Hepatocyte (in vitro differentiated cells): Measurements from ENCODE around the gene COCH. TPM values are rescaled to one million over a fixed set of nuclear protein-coding genes. Genes with fewer than 3 reads are reported as not detected.
A peak's percentile ranks its signal among the peaks of the same experiment; 100 is the strongest.

Source experiments
- DNase-seq: peaks from one replicate; pipeline ENCODE4 v3.0.0-alpha.2; 2016; ENCODE audit warnings: low spot score
- H2AFZ ChIP-seq: fragments of 200-600 bp; sonication (generic); 2 replicates; pipeline ENCODE4 v1.6.0; 2016; ENCODE audit warnings: antibody characterized with exemption, mild to moderate bottlenecking
- H3K27ac ChIP-seq: fragments of 200-600 bp; sonication (generic); 2 replicates; pipeline ENCODE4 v1.5.1; 2016; ENCODE audit warnings: mild to moderate bottlenecking
- H3K27me3 ChIP-seq: fragments of 200-600 bp; sonication (generic); 2 replicates; pipeline ENCODE4 v1.6.1; 2016
- H3K36me3 ChIP-seq: fragments of 200-600 bp; sonication (generic); replicated peaks from 2 replicates; pipeline ENCODE4 v1.5.1; 2016; ENCODE audit warnings: low read depth; ENCODE audit not compliant: insufficient read depth
- H3K4me1 ChIP-seq: fragments of 200-600 bp; sonication (generic); 2 replicates; pipeline ENCODE4 v1.5.1; 2016; ENCODE audit warnings: mild to moderate bottlenecking, moderate library complexity; ENCODE audit not compliant: insufficient read depth
- H3K4me2 ChIP-seq: fragments of 200-600 bp; sonication (generic); 2 replicates; pipeline ENCODE4 v1.6.0; 2016
- H3K4me3 ChIP-seq: fragments of 200-600 bp; sonication (generic); 2 replicates; pipeline ENCODE4 v1.5.1; 2016; ENCODE audit warnings: mild to moderate bottlenecking
- H3K79me2 ChIP-seq: fragments of 200-600 bp; sonication (generic); 2 replicates; pipeline ENCODE4 v1.6.0; 2017; ENCODE audit warnings: mild to moderate bottlenecking
- H3K9me2 ChIP-seq: fragments of 200-600 bp; sonication (generic); replicated peaks from 2 replicates; pipeline ENCODE4 v1.6.0; 2017; ENCODE audit warnings: mild to moderate bottlenecking; ENCODE audit not compliant: insufficient read depth
- H3K9me3 ChIP-seq: fragments of 200-600 bp; sonication (generic); 2 replicates; pipeline ENCODE4 v1.5.1; 2016; ENCODE audit warnings: low read depth, mild to moderate bottlenecking
- H4K20me1 ChIP-seq: fragments of 200-600 bp; sonication (generic); 2 replicates; pipeline ENCODE4 v1.6.0; 2016; ENCODE audit warnings: mild to moderate bottlenecking; ENCODE audit not compliant: insufficient read depth, poor library complexity, severe bottlenecking
- EZH2 ChIP-seq: fragments of 200-600 bp; sonication (generic); IDR thresholded peaks from 2 replicates; pipeline ENCODE4 v1.6.1; 2016; ENCODE audit warnings: antibody characterized with exemption, mild to moderate bottlenecking, borderline replicate concordance
- EZH2phosphoT487 ChIP-seq: fragments of 200-600 bp; sonication (generic); IDR thresholded peaks from one replicate; pipeline ENCODE4 v1.6.1; 2018; ENCODE audit warnings: antibody characterized with exemption, mild to moderate bottlenecking, low read depth, moderate library complexity; ENCODE audit not compliant: unreplicated experiment, severe bottlenecking
- WGBS: methylation state at CpG from one replicate; pipeline ENCODE4 v1.1.6; 2016; ENCODE audit warnings: low lambda C conversion rate; ENCODE audit errors: missing lambda C conversion rate; 5-methylcytosine and 5-hydroxymethylcytosine counted together
- polyA plus RNA-seq: library from polyadenylated mRNA; unstranded; fragments of >200 nt; fragmentation: Nextera tagmentation; extraction: Ambion mirVana; gene quantifications from 2 replicates; pipeline ENCODE4 v1.2.1, GENCODE V29; 2016
- total RNA-seq: library from RNA; depleted of rRNA; stranded (reverse); fragments of >200 nt; gene quantifications from 2 replicates; pipeline ENCODE4 v1.2.3, GENCODE V29; 2014
- TF ChIP-seq, protein P1 (sequence below): fragments of 200-600 bp; sonication (generic); IDR thresholded peaks from 2 replicates; pipeline ENCODE4 v1.5.1; 2016; ENCODE audit warnings: antibody characterized with exemption, mild to moderate bottlenecking; ENCODE audit not compliant: poor library complexity

COCH gene
- total and polyA plus RNA-seq, 2 experiments from 2014 or later = 2.0 to 3.3 TPM

DNA sequence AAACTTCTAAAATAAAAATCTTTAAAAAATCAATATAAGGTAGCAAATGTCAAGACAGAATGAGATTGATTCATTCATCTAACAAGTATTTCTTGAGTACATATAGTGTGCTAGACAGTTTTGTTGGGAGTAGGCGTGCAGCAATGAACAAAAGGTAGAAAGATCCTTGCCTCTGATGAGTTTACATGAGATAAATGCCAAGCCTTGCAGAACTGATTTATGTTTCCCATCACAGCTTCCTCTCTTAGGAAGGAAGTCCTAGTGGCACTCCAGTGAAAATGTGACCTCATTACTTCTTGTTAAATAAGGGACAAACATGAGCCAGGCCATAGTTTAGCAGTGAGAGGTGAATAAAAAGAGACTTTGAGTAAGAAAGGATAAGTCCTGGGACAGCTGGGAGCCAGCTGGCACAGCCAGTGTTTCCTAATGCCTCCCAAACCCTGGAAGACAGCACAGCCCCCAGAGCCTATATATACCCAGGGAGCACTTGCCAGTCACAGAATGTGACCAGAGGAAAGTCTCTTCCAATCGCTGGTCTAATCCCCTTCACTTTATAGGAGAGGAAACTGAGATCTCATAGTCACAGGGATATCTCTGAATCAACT is 4.7 kb upstream of the COCH start:
- H3K27ac ChIP-seq = no peak overlapping the region
- no peaks in the 10 kb centered on the region for H3K9me3 ChIP-seq
- no peak overlapping the region for H2AFZ ChIP-seq
- DNase-seq = no peak
- H3K36me3 ChIP-seq = no peaks in the 10 kb centered on the region
- H3K4me3 ChIP-seq = no peak overlapping the region
- H3K4me2 ChIP-seq = no peak overlapping the region
- H3K79me2 ChIP-seq = no peaks in the 10 kb centered on the region
- TF ChIP-seq EZH2 (no peak), EZH2phosphoT487 (no peak)
- TF ChIP-seq, protein P1, sequence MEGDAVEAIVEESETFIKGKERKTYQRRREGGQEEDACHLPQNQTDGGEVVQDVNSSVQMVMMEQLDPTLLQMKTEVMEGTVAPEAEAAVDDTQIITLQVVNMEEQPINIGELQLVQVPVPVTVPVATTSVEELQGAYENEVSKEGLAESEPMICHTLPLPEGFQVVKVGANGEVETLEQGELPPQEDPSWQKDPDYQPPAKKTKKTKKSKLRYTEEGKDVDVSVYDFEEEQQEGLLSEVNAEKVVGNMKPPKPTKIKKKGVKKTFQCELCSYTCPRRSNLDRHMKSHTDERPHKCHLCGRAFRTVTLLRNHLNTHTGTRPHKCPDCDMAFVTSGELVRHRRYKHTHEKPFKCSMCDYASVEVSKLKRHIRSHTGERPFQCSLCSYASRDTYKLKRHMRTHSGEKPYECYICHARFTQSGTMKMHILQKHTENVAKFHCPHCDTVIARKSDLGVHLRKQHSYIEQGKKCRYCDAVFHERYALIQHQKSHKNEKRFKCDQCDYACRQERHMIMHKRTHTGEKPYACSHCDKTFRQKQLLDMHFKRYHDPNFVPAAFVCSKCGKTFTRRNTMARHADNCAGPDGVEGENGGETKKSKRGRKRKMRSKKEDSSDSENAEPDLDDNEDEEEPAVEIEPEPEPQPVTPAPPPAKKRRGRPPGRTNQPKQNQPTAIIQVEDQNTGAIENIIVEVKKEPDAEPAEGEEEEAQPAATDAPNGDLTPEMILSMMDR = no peak
- no peaks in the 10 kb centered on the region for H3K9me2 ChIP-seq
- WGBS = 71% methylated on average over 2 of the region's 2 CpGs
- peaks cover 6% of the 10 kb centered on the region for H3K4me1 ChIP-seq
- peaks cover 23% of the 10 kb centered on the region for H3K27me3 ChIP-seq
- H4K20me1 ChIP-seq = no peaks in the 10 kb centered on the region

DNA sequence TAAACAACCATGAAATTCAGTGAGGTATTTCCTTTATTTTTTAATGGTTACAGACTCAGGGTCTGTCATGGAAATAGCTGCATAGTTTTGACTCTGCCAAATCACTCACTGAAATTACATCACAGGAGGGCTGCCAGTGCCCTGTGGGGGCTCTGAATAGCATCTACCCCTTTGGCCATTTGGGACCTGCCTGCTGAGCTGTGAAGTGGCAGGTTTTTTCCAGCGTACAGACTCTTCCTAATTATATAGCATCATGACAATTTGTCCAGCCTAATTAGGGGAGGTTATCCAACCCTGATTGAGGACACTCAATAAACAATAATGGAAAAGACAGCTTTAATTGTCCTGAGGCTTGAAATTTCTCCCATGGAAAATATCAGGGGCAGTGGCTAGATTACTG is 1.8 kb upstream of the COCH start:
- no peak for DNase-seq
- H3K9me2 ChIP-seq = no peaks in the 10 kb centered on the region
- H3K9me3 ChIP-seq = no peaks in the 10 kb centered on the region
- TF ChIP-seq EZH2 (no peak), EZH2phosphoT487 (no peak)
- TF ChIP-seq, protein P1 = no peak
- 72% methylated on average over 1 of the region's 1 CpG for WGBS
- H3K27ac ChIP-seq = no peak overlapping the region
- H3K4me2 ChIP-seq = no peak overlapping the region
- no peak overlapping the region for H2AFZ ChIP-seq
- H3K4me1 ChIP-seq = peaks cover 15% of the 10 kb centered on the region
- peaks cover 50% of the 10 kb centered on the region for H3K27me3 ChIP-seq
- H3K36me3 ChIP-seq = no peaks in the 10 kb centered on the region
- H3K79me2 ChIP-seq = no peaks in the 10 kb centered on the region
- no peaks in the 10 kb centered on the region for H4K20me1 ChIP-seq
- no peak overlapping the region for H3K4me3 ChIP-seq

DNA sequence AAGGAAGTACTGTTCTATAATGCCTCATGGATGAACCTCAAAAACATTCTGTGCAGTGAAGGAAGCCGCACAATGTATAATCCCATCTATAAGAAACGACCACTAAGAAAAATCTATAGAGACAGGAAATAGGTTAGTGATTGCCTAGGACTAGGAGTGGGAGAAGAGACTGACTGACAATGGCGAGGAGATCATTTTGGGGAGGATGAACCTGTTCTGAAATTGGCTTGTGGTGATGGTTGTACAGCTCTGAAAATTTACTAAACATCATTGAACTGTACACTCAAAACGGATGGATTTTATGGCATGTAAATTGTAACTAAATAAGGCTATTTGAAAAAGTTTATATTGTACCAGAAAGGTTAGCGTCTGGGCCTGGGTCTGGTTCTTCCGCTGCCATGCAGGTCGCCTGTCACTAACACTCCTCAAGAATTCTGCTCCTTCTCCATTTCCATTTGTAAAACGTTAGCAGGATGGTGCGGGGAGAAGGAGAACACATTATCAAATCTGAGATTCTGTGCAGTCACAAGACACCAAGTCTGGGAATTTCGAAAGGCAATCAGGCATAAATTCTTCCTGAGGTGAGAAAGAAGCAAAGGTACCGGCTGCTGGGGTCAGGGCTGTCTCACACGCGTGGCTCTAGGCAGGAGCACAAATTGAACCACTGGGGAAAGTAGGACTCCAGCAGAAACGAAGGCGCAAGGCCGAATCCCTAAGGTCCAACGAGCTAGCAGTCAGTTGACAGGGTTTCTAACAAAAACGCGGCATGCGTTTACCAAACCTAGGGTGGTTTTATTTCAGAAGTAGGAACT is 845 bp upstream of the COCH start:
- H3K27ac ChIP-seq = no peak overlapping the region
- H3K4me1 ChIP-seq = peaks cover 15% of the 10 kb centered on the region
- no peak for TF ChIP-seq EZH2
- TF ChIP-seq, protein P1 = no peak
- no peak for TF ChIP-seq EZH2phosphoT487
- no peaks in the 10 kb centered on the region for H3K36me3 ChIP-seq
- H3K9me3 ChIP-seq = no peaks in the 10 kb centered on the region
- DNase-seq = no peak
- H3K4me3 ChIP-seq = no peak overlapping the region
- WGBS = 64% methylated on average over 20 of the region's 20 CpGs
- H3K27me3 ChIP-seq = peaks cover 53% of the 10 kb centered on the region
- no peaks in the 10 kb centered on the region for H3K9me2 ChIP-seq
- H3K79me2 ChIP-seq = no peaks in the 10 kb centered on the region
- no peaks in the 10 kb centered on the region for H4K20me1 ChIP-seq
- H2AFZ ChIP-seq = peak overlapping the region; percentile 88
- H3K4me2 ChIP-seq = peak overlapping the region; percentile 99
